Brain microvascular endothelial cell (primary cell): ENCODE measurements around the gene RADX.

Experiments used
- DNase-seq: peaks from one replicate; pipeline ENCODE4 v3.0.0-alpha.2; 2020
- H3K27ac ChIP-seq: fragments of 250-450 bp; sonication (Bioruptor Pico); 2 replicates; pipeline ENCODE4 v1.5.1; 2020; ENCODE audit warnings: mild to moderate bottlenecking, moderate library complexity
- H3K27me3 ChIP-seq: fragments of 250-450 bp; sonication (Bioruptor Pico); replicated peaks from 2 replicates; pipeline ENCODE4 v1.5.1; 2020; ENCODE audit warnings: mild to moderate bottlenecking
- H3K36me3 ChIP-seq: fragments of 250-450 bp; sonication (Bioruptor Pico); replicated peaks from 2 replicates; pipeline ENCODE4 v1.5.1; 2020; ENCODE audit warnings: mild to moderate bottlenecking
- H3K4me3 ChIP-seq: 2 replicates; pipeline ENCODE4 v1.5.1; 2011; ENCODE audit warnings: low read depth, mild to moderate bottlenecking, control low read depth, low read length, moderate library complexity
- in situ Hi-C: cut with HindIII; loops from 2 replicates; pipeline ENCODE4 v1.10.0; 2017; ENCODE audit warnings: low sequenced_read_pairs, low pct_ligation_motif_present
- TF ChIP-seq, protein P1 (sequence below): IDR thresholded peaks from 2 replicates; pipeline ENCODE4 v1.5.1; 2011; ENCODE audit warnings: low read depth, mild to moderate bottlenecking, moderate library complexity, low read length, control low read depth, inconsistent platforms; ENCODE audit errors: missing control alignments

RADX gene

GRCh38 chrX:106588801-106589200 lies 23.0 kb upstream of the RADX start:
- DNase-seq, result no peak
- TF ChIP-seq, protein P1, sequence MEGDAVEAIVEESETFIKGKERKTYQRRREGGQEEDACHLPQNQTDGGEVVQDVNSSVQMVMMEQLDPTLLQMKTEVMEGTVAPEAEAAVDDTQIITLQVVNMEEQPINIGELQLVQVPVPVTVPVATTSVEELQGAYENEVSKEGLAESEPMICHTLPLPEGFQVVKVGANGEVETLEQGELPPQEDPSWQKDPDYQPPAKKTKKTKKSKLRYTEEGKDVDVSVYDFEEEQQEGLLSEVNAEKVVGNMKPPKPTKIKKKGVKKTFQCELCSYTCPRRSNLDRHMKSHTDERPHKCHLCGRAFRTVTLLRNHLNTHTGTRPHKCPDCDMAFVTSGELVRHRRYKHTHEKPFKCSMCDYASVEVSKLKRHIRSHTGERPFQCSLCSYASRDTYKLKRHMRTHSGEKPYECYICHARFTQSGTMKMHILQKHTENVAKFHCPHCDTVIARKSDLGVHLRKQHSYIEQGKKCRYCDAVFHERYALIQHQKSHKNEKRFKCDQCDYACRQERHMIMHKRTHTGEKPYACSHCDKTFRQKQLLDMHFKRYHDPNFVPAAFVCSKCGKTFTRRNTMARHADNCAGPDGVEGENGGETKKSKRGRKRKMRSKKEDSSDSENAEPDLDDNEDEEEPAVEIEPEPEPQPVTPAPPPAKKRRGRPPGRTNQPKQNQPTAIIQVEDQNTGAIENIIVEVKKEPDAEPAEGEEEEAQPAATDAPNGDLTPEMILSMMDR, result no peak
- in situ Hi-C loops, result no loop called here
- H3K27me3 ChIP-seq, result no peaks in the 10 kb centered on the region
- H3K36me3 ChIP-seq, result no peaks in the 10 kb centered on the region
- H3K4me3 ChIP-seq, result no peak overlapping the region
- no peak overlapping the region for H3K27ac ChIP-seq

DNA sequence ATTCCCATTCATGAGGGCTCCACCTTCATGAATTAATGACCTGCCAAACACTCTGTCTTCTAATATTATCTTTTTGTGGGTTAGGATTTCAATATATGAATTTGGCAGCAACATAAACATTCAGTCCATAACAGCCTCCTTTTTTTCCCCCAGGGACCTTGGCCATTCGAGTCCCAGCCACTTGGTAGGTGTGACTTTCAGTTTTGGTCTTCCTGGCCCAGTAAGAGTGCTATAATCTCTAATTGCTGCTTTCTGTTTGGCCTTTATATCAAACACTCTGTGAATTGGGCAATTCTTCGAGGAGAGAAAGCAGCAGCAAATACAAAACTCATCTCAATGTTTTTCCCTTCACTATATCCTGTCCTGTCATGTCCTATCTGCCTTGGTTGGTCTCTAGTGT lies 12.4 kb upstream of the RADX start:
- Histone ChIP-seq H3K4me3 (no peak overlapping the region), H3K27me3 (no peaks in the 10 kb centered on the region), H3K27ac (no peak overlapping the region), H3K36me3 (no peaks in the 10 kb centered on the region)
- no peak for DNase-seq
- TF ChIP-seq, protein P1, result no peak
- in situ Hi-C loops, result no loop called here

DNA sequence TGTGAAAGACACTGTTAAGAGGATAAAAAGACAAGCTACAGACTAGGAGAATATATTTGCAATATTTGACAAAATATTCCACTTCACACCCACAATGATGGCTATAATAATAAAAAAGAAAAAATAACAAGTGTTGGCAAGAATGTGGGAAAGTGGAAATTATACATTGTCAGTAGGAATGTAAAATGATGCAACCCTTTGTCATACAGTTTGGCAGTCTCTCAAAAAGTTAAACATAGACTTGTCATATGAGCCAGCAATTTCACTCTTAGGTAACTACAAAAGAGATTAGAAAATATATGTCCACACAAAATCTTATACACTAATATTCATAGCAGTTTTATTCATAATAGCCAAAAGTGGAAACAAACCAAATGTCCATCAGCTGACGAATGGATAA lies 5.2 kb upstream of the RADX start:
- Histone ChIP-seq H3K27me3 (no peaks in the 10 kb centered on the region), H3K27ac (no peak overlapping the region), H3K36me3 (no peaks in the 10 kb centered on the region), H3K4me3 (no peak overlapping the region)
- TF ChIP-seq, protein P1, result no peak
- DNase-seq, result no peak
- in situ Hi-C loops, result no loop called here

- H3K27ac ChIP-seq, result no peak overlapping the region
- DNase-seq, result no peak
- in situ Hi-C loops, result no loop called here
- TF ChIP-seq, protein P1, result no peak
- no peak overlapping the region for H3K4me3 ChIP-seq
- no peaks in the 10 kb centered on the region for H3K27me3 ChIP-seq
- H3K36me3 ChIP-seq, result no peaks in the 10 kb centered on the region
Observed at GRCh38 chrX:106608016-106608415, 3.8 kb upstream of the RADX start.

DNA sequence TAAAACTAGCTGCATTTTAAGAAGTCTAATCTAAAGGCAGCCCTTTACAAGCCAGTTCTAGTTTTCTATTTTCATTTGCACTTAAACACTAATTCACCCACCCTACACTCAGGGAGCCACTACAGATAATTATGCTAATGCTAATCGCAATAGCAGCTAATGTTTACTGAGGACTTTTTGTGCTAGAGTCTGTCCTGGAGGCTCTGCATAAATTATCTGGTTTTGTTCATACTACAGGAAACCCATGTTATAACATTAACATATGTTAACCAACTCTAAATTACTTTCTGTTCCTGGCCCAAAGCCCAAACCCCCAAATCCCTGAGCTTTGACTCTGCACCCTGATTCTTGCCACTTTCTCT lies 480 bp upstream of the RADX start:
- TF ChIP-seq, protein P1, result no peak
- Histone ChIP-seq H3K27ac (no peak overlapping the region), H3K4me3 (peak overlapping the region; percentile 66), H3K27me3 (no peaks in the 10 kb centered on the region), H3K36me3 (no peaks in the 10 kb centered on the region)
- in situ Hi-C loops, result no loop called here
- no peak for DNase-seq

GRCh38 chrX:106612393-106612763 lies 600 bp downstream of the RADX start:
- Histone ChIP-seq H3K36me3 (no peaks in the 10 kb centered on the region), H3K4me3 (peak overlapping the region; percentile 66), H3K27ac (no peak overlapping the region), H3K27me3 (no peaks in the 10 kb centered on the region)
- TF ChIP-seq, protein P1, result no peak
- in situ Hi-C loops, result no loop called here
- DNase-seq, result no peak
